ENCODE measurements around the gene EGFL6.
A peak's percentile ranks its signal among the peaks of the same experiment; 100 is the strongest.
"Not testable (repeated sequence)": the region's sequence is repeated elsewhere in the genome, so short reads cannot be mapped to it uniquely, and the experiment has no call there.

The EGFL6 gene

GRCh38 chrX:13614154-13614553, 44.8 kb downstream of the EGFL6 start:
- Mint-ChIP-seq H3K9me3 (no peaks in the 10 kb centered on the region), H3K4me3 (no peak overlapping the region), H3K36me3 (ENCODE audit: low read depth) (peaks cover 2% of the 10 kb centered on the region), H3K27me3 (ENCODE audit: low read depth) (no peaks in the 10 kb centered on the region), H3K27ac (no peak overlapping the region), H3K4me1 (ENCODE audit: low read depth) (peaks cover 3% of the 10 kb centered on the region)
- no peak for DNase-seq (ENCODE audit: low spot score)

- Mint-ChIP-seq H3K4me1 (ENCODE audit: low read depth) (peaks cover 5% of the 10 kb centered on the region), H3K9me3 (no peaks in the 10 kb centered on the region), H3K27ac (no peak overlapping the region), H3K4me3 (no peak overlapping the region), H3K36me3 (ENCODE audit: low read depth) (no peaks in the 10 kb centered on the region), H3K27me3 (ENCODE audit: low read depth) (no peaks in the 10 kb centered on the region)
- no peak for DNase-seq (ENCODE audit: low spot score)
Observed at GRCh38 chrX:13620207-13620606, 50.8 kb downstream of the EGFL6 start.

GRCh38 chrX:13622401-13622964, 53.1 kb downstream of the EGFL6 start:
- Mint-ChIP-seq H3K36me3 (ENCODE audit: low read depth) (no peaks in the 10 kb centered on the region), H3K27ac (no peak overlapping the region), H3K27me3 (ENCODE audit: low read depth) (no peaks in the 10 kb centered on the region), H3K4me1 (ENCODE audit: low read depth) (peaks cover 4% of the 10 kb centered on the region), H3K9me3 (no peaks in the 10 kb centered on the region), H3K4me3 (no peak overlapping the region)
- no peak for DNase-seq (ENCODE audit: low spot score)

- H3K4me1 Mint-ChIP-seq (ENCODE audit: low read depth) = no peaks in the 10 kb centered on the region
- no peak overlapping the region for H3K4me3 Mint-ChIP-seq
- DNase-seq (ENCODE audit: low spot score) = no peak
- H3K36me3 Mint-ChIP-seq (ENCODE audit: low read depth) = peaks cover 3% of the 10 kb centered on the region
- no peak overlapping the region for H3K27ac Mint-ChIP-seq
- H3K27me3 Mint-ChIP-seq (ENCODE audit: low read depth) = no peaks in the 10 kb centered on the region
- peaks cover 8% of the 10 kb centered on the region for H3K9me3 Mint-ChIP-seq
Observed at GRCh38 chrX:13627306-13627705, 57.9 kb downstream of the EGFL6 start.

GRCh38 chrX:13637224-13637623, 67.8 kb downstream of the EGFL6 start:
- DNase-seq (ENCODE audit: low spot score); H3K4me1 Mint-ChIP-seq (ENCODE audit: low read depth); H3K27ac Mint-ChIP-seq; H3K9me3 Mint-ChIP-seq; H3K27me3 Mint-ChIP-seq (ENCODE audit: low read depth); H3K36me3 Mint-ChIP-seq (ENCODE audit: low read depth); H3K4me3 Mint-ChIP-seq: not testable (repeated sequence)

GRCh38 chrX:13638021-13638420, 68.6 kb downstream of the EGFL6 start:
- no peak for DNase-seq (ENCODE audit: low spot score)
- no peak overlapping the region for H3K4me3 Mint-ChIP-seq
- no peaks in the 10 kb centered on the region for H3K36me3 Mint-ChIP-seq (ENCODE audit: low read depth)
- no peak overlapping the region for H3K27ac Mint-ChIP-seq
- H3K27me3 Mint-ChIP-seq (ENCODE audit: low read depth) = peaks cover 3% of the 10 kb centered on the region
- peaks cover 9% of the 10 kb centered on the region for H3K9me3 Mint-ChIP-seq
- H3K4me1 Mint-ChIP-seq (ENCODE audit: low read depth) = no peaks in the 10 kb centered on the region

GRCh38 chrX:13638826-13639225, 69.4 kb downstream of the EGFL6 start:
- no peaks in the 10 kb centered on the region for H3K36me3 Mint-ChIP-seq (ENCODE audit: low read depth)
- peaks cover 9% of the 10 kb centered on the region for H3K9me3 Mint-ChIP-seq
- H3K27me3 Mint-ChIP-seq (ENCODE audit: low read depth) = peaks cover 3% of the 10 kb centered on the region
- H3K4me3 Mint-ChIP-seq = no peak overlapping the region
- no peak overlapping the region for H3K27ac Mint-ChIP-seq
- no peak for DNase-seq (ENCODE audit: low spot score)
- no peaks in the 10 kb centered on the region for H3K4me1 Mint-ChIP-seq (ENCODE audit: low read depth)

- H3K36me3 Mint-ChIP-seq (ENCODE audit: low read depth); H3K4me3 Mint-ChIP-seq; H3K4me1 Mint-ChIP-seq (ENCODE audit: low read depth); DNase-seq (ENCODE audit: low spot score); H3K27me3 Mint-ChIP-seq (ENCODE audit: low read depth); H3K9me3 Mint-ChIP-seq; H3K27ac Mint-ChIP-seq: not testable (repeated sequence)
Observed at GRCh38 chrX:13641684-13642083, 72.3 kb downstream of the EGFL6 start.

- no peaks in the 10 kb centered on the region for H3K9me3 Mint-ChIP-seq
- H3K4me3 Mint-ChIP-seq = no peak overlapping the region
- no peaks in the 10 kb centered on the region for H3K27me3 Mint-ChIP-seq (ENCODE audit: low read depth)
- H3K4me1 Mint-ChIP-seq (ENCODE audit: low read depth) = peaks cover 5% of the 10 kb centered on the region
- H3K27ac Mint-ChIP-seq = no peak overlapping the region
- H3K36me3 Mint-ChIP-seq (ENCODE audit: low read depth) = no peaks in the 10 kb centered on the region
- DNase-seq (ENCODE audit: low spot score) = no peak
Observed at GRCh38 chrX:13645464-13646153, 76.2 kb downstream of the EGFL6 start.

GRCh38 chrX:13646154-13646549, 76.8 kb downstream of the EGFL6 start:
- no peak overlapping the region for H3K27ac Mint-ChIP-seq
- H3K4me1 Mint-ChIP-seq (ENCODE audit: low read depth) = peaks cover 5% of the 10 kb centered on the region
- no peaks in the 10 kb centered on the region for H3K27me3 Mint-ChIP-seq (ENCODE audit: low read depth)
- H3K9me3 Mint-ChIP-seq = no peaks in the 10 kb centered on the region
- H3K4me3 Mint-ChIP-seq = no peak overlapping the region
- H3K36me3 Mint-ChIP-seq (ENCODE audit: low read depth) = no peaks in the 10 kb centered on the region
- peak; percentile 21 for DNase-seq (ENCODE audit: low spot score)

GRCh38 chrX:13647709-13648212, 78.4 kb downstream of the EGFL6 start:
- Mint-ChIP-seq H3K9me3 (no peaks in the 10 kb centered on the region), H3K36me3 (ENCODE audit: low read depth) (no peaks in the 10 kb centered on the region), H3K4me3 (peak overlapping the region; percentile 32), H3K4me1 (ENCODE audit: low read depth) (peaks cover 10% of the 10 kb centered on the region), H3K27ac (peak overlapping the region; percentile 60), H3K27me3 (ENCODE audit: low read depth) (no peaks in the 10 kb centered on the region)
- DNase-seq (ENCODE audit: low spot score) = peak; percentile 70

- H3K27me3 Mint-ChIP-seq (ENCODE audit: low read depth); H3K36me3 Mint-ChIP-seq (ENCODE audit: low read depth); H3K9me3 Mint-ChIP-seq; DNase-seq (ENCODE audit: low spot score); H3K4me3 Mint-ChIP-seq: not testable (repeated sequence)
- peaks cover 10% of the 10 kb centered on the region for H3K4me1 Mint-ChIP-seq (ENCODE audit: low read depth)
- peak overlapping the region; percentile 60 for H3K27ac Mint-ChIP-seq
Observed at GRCh38 chrX:13648336-13648735, 78.9 kb downstream of the EGFL6 start.

GRCh38 chrX:13649838-13650237, 80.4 kb downstream of the EGFL6 start:
- Mint-ChIP-seq H3K27ac (no peak overlapping the region), H3K9me3 (no peaks in the 10 kb centered on the region), H3K4me3 (no peak overlapping the region), H3K4me1 (ENCODE audit: low read depth) (peaks cover 17% of the 10 kb centered on the region), H3K27me3 (ENCODE audit: low read depth) (no peaks in the 10 kb centered on the region), H3K36me3 (ENCODE audit: low read depth) (peaks cover 2% of the 10 kb centered on the region)
- DNase-seq (ENCODE audit: low spot score) = no peak

GRCh38 chrX:13650318-13650717, 80.9 kb downstream of the EGFL6 start:
- no peaks in the 10 kb centered on the region for H3K27me3 Mint-ChIP-seq (ENCODE audit: low read depth)
- H3K4me3 Mint-ChIP-seq = no peak overlapping the region
- no peak overlapping the region for H3K27ac Mint-ChIP-seq
- H3K36me3 Mint-ChIP-seq (ENCODE audit: low read depth) = peaks cover 7% of the 10 kb centered on the region
- DNase-seq (ENCODE audit: low spot score) = no peak
- H3K4me1 Mint-ChIP-seq (ENCODE audit: low read depth) = peaks cover 21% of the 10 kb centered on the region
- no peaks in the 10 kb centered on the region for H3K9me3 Mint-ChIP-seq

- Mint-ChIP-seq H3K36me3 (ENCODE audit: low read depth) (peaks cover 11% of the 10 kb centered on the region), H3K4me3 (no peak overlapping the region), H3K4me1 (ENCODE audit: low read depth) (peaks cover 21% of the 10 kb centered on the region), H3K27ac (no peak overlapping the region), H3K9me3 (no peaks in the 10 kb centered on the region), H3K27me3 (ENCODE audit: low read depth) (no peaks in the 10 kb centered on the region)
- no peak for DNase-seq (ENCODE audit: low spot score)
Observed at GRCh38 chrX:13651150-13651549, 81.7 kb downstream of the EGFL6 start.
